SU-DHL-6 (cell line): Measurements from ENCODE around the gene ZMIZ1.

Experiments
- H2AFZ ChIP-seq: fragments of 200-600 bp; sonication (generic); 2 replicates; pipeline ENCODE4 v1.6.1; 2014; ENCODE audit warnings: low read depth, mild to moderate bottlenecking, moderate library complexity, mixed read lengths, antibody characterized with exemption, low read length; ENCODE audit not compliant: severe bottlenecking
- H3F3A ChIP-seq: fragments of 200-600 bp; shearing (Covaris generic); 2 replicates; pipeline ENCODE4 v1.6.0; 2016; ENCODE audit warnings: antibody characterized with exemption, mild to moderate bottlenecking; ENCODE audit not compliant: insufficient read depth
- H3K27ac ChIP-seq: fragments of 200-600 bp; sonication (generic); 2 replicates; pipeline ENCODE4 v1.5.1; 2016; ENCODE audit warnings: low read depth, mild to moderate bottlenecking, low read length, moderate library complexity, mixed read lengths
- H3K27me3 ChIP-seq: fragments of 200-600 bp; sonication (generic), shearing (Covaris generic); 2 replicates; pipeline ENCODE4 v1.6.0; 2014; ENCODE audit warnings: mild to moderate bottlenecking, low read length
- H3K36me3 ChIP-seq: fragments of 200-600 bp; sonication (generic); 2 replicates; pipeline ENCODE4 v1.6.1; 2014; ENCODE audit warnings: mild to moderate bottlenecking, low read length, mixed read lengths
- H3K4me2 ChIP-seq: fragments of 300-600, 200-600 bp; shearing (Covaris generic), sonication (generic); 2 replicates; pipeline ENCODE4 v1.6.0; 2014; ENCODE audit warnings: low read length, low read depth, mild to moderate bottlenecking; ENCODE audit not compliant: poor library complexity, severe bottlenecking
- H3K4me3 ChIP-seq: fragments of 200-600 bp; sonication (generic); 2 replicates; pipeline ENCODE4 v1.5.1; 2014; ENCODE audit warnings: antibody characterized with exemption, low read length, mild to moderate bottlenecking, mixed read lengths; ENCODE audit not compliant: insufficient read depth, poor library complexity, severe bottlenecking
- H3K79me2 ChIP-seq: fragments of 200-600 bp; sonication (generic); 2 replicates; pipeline ENCODE4 v1.6.1; 2014; ENCODE audit warnings: mild to moderate bottlenecking, low read length, moderate library complexity; ENCODE audit not compliant: insufficient read depth
- H3K9ac ChIP-seq: fragments of 200-600 bp; sonication (generic); 2 replicates; pipeline ENCODE4 v1.7.0; 2014; ENCODE audit warnings: mild to moderate bottlenecking, low read length
- H3K9me2 ChIP-seq: fragments of 200-600 bp; sonication (generic); replicated peaks from 2 replicates; pipeline ENCODE4 v1.6.1; 2014; ENCODE audit warnings: low read length; ENCODE audit not compliant: insufficient read depth
- H3K9me3 ChIP-seq: fragments of 200-600 bp; sonication (generic); 2 replicates; pipeline ENCODE4 v1.6.1; 2014; ENCODE audit warnings: low read length, mixed read lengths; ENCODE audit not compliant: insufficient read depth
- H4K20me1 ChIP-seq: fragments of 200-600 bp; sonication (generic); 2 replicates; pipeline ENCODE4 v1.6.1; 2014; ENCODE audit warnings: low read depth, mild to moderate bottlenecking, antibody characterized with exemption, low read length, moderate library complexity, mixed read lengths
- CTCF ChIP-seq: fragments of 200-600 bp; sonication (generic); IDR thresholded peaks from one replicate; pipeline ENCODE4 v1.5.1; 2017; ENCODE audit warnings: antibody characterized with exemption, mild to moderate bottlenecking, low read length, moderate library complexity; ENCODE audit not compliant: insufficient read depth, poor library complexity, severe bottlenecking
- EZH2phosphoT487 ChIP-seq: fragments of 200-600 bp; sonication (generic), shearing (Covaris generic); conservative IDR thresholded peaks from 2 replicates; pipeline ENCODE4 v1.6.1; 2018; ENCODE audit warnings: mild to moderate bottlenecking, antibody characterized with exemption, low read length, moderate library complexity, mixed read lengths

Gene ZMIZ1

GRCh38 chr10:79060641-79061255 is 8.0 kb upstream of the ZMIZ1 start:
- Histone ChIP-seq H3F3A (no peaks in the 10 kb centered on the region), H3K9me2 (no peaks in the 10 kb centered on the region)

GRCh38 chr10:79061441-79062315 is 7.1 kb upstream of the ZMIZ1 start:
- no peaks in the 10 kb centered on the region for H3K36me3 ChIP-seq
- H3K79me2 ChIP-seq, result no peaks in the 10 kb centered on the region
- no peak overlapping the region for H3K4me3 ChIP-seq
- no peaks in the 10 kb centered on the region for H3K9me3 ChIP-seq
- TF ChIP-seq CTCF, result no peak
- no peak overlapping the region for H3K9ac ChIP-seq
- no peak overlapping the region for H3K27ac ChIP-seq
- H3K9me2 ChIP-seq, result no peaks in the 10 kb centered on the region
- H2AFZ ChIP-seq, result no peak overlapping the region
- H3K4me2 ChIP-seq, result no peak overlapping the region
- no peaks in the 10 kb centered on the region for H3F3A ChIP-seq
- no peaks in the 10 kb centered on the region for H3K27me3 ChIP-seq
- H4K20me1 ChIP-seq, result no peaks in the 10 kb centered on the region

More at GRCh38 chr10:79060641-79061255, 8.0 kb upstream of the ZMIZ1 start:
- no peaks in the 10 kb centered on the region for H3K36me3 ChIP-seq
- no peaks in the 10 kb centered on the region for H3K27me3 ChIP-seq
- H3K9ac ChIP-seq, result no peak overlapping the region
- no peak overlapping the region for H3K27ac ChIP-seq
- no peaks in the 10 kb centered on the region for H3K9me3 ChIP-seq
- H3K4me3 ChIP-seq, result no peak overlapping the region
- no peaks in the 10 kb centered on the region for H3K79me2 ChIP-seq
- H2AFZ ChIP-seq, result no peak overlapping the region
- TF ChIP-seq CTCF (no peak), EZH2phosphoT487 (no peak)
- H4K20me1 ChIP-seq, result no peaks in the 10 kb centered on the region
- no peak overlapping the region for H3K4me2 ChIP-seq

- Histone ChIP-seq H3K27me3 (no peaks in the 10 kb centered on the region), H3K9me3 (no peaks in the 10 kb centered on the region), H2AFZ (no peak overlapping the region), H3F3A (no peaks in the 10 kb centered on the region), H3K27ac (no peak overlapping the region), H3K9ac (no peak overlapping the region), H4K20me1 (no peaks in the 10 kb centered on the region), H3K4me3 (no peak overlapping the region), H3K36me3 (no peaks in the 10 kb centered on the region), H3K9me2 (no peaks in the 10 kb centered on the region), H3K79me2 (no peaks in the 10 kb centered on the region), H3K4me2 (no peak overlapping the region)
- TF ChIP-seq EZH2phosphoT487 (no peak), CTCF (no peak)
Observed at GRCh38 chr10:79063071-79063491, 5.7 kb upstream of the ZMIZ1 start.
